NCI-H187 treated with DMSO at 0.1 percent for 48 hours (cell line): ENCODE measurements around the gene LAMP1.
"Not testable (repeated sequence)": the region's sequence is repeated elsewhere in the genome, so short reads cannot be mapped to it uniquely, and the experiment has no call there.

Source experiments
- DNase-seq: peaks from one replicate; lab custom pipeline; 2025; lab: John Stamatoyannopoulos, UW

LAMP1 gene

DNA sequence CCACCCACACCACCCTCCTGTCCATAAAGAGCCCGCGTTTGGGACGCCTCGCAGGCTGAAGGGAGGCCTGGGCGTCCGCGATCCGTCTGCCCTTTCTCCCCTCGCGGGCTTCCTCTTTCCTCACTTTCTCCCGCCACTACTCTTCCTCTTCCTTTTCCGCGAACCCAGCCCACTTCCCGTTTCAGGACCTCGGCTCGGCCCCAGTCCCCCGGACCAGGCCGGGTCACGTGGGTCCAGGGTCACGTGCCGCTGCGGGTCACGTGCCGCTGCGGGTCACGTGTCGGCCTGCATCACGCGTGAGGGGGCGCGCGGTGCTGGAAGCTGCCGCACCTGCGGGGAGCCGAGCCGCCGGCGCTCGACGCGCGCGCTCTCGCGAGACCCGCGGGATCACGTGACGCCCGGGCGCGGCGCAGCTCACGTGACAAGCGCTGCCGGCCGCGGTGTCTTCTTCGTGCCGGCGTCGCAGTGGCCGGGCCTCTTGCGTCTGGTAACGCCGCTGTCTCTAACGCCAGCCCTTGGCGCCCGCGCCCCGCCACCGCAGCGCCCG is at the start of gene LAMP1:
LAMP1 (plus strand) TSS at position 417 of the 547 bp plus-strand sequence. CDS start 196 bp downstream, outside the sequence.
- peak; percentile 48 for DNase-seq

GRCh38 chr13:113252516-113253095 is 44.4 kb upstream of the LAMP1 start:
- DNase-seq: no peak

DNA sequence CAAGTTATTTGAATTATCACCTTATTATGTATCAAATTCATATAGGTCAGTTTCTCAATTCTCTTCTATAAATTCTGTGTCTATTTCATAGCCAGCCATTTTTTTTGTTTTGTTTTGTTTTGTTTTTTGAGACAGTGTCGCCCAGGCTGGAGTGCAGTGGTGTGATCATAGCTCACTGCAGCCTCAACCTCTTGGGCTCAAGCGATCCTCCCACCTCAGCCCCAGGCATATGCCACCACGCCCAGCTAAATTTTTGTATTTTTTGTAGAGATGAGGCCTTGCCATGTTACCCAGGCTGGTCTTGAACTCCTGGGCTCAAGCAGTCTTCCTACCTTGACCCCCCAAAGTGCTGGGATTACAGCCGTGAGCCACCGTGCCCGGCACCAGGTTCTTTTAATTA is 39.1 kb upstream of the LAMP1 start:
- not testable (repeated sequence) for DNase-seq

GRCh38 chr13:113258321-113259054 is 38.6 kb upstream of the LAMP1 start:
- DNase-seq: no peak

GRCh38 chr13:113260996-113261395 is 36.0 kb upstream of the LAMP1 start:
- no peak for DNase-seq

DNA sequence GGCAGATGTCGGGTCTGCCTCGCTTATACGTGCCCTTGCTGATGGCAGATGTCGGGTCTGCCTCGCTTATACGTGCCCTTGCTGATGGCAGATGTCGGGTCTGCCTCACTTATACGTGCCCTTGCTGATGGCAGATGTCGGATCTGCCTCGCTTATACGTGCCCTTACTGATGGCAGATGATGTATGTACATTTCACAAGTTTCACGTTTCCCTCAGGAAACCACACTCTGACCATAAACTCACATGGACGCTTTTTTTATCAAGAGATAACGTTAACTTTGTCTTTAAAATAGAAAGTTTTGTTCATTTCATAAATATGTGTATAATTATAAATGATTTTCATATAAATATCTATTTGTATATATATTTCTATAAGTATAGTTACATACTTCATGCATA is 34.0 kb upstream of the LAMP1 start:
- not testable (repeated sequence) for DNase-seq

GRCh38 chr13:113267642-113268405 is 29.2 kb upstream of the LAMP1 start:
- no peak for DNase-seq

DNA sequence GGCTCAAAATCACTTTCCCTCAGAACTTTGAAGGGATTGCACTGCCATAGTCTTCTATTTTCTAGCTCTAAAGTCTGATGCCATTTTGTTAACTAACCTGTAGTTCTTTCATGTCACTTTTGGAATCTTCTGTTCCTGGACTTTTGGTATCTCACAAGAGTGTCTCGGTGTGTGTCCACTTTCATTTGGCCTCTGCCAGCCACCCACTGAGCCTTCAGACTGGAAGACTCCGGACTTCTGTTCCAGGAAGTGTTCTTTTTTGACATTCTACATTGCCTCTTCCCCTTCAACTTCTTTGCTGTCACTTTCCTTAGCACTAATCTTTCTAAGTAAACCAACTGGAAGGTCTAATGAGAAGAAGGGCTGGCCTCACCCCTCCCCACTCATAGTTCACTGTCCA is 25.0 kb upstream of the LAMP1 start:
- no peak for DNase-seq

DNA sequence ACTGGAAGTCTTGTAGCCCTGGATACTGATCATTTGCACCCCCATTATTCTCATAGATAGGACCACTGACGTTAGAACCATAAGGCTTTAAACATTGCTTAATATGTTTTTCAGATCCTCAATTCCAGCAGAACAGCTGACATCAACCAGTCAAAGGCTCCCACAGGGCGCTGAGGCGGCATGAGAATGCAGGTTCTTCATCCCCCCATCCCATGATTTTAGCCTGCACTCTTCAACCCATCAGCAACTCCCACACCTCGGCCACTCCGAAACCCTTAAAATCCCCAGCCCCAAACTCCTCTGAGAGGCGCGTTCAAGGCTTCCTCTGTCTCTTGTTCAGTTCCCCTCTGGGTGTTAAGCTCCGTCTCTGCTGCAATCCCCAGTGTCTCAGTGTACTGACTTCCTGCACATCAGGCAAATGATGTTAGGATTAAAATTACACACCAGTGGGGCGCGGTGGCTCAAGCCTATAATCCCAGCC is 24.3 kb upstream of the LAMP1 start:
- no peak for DNase-seq

DNA sequence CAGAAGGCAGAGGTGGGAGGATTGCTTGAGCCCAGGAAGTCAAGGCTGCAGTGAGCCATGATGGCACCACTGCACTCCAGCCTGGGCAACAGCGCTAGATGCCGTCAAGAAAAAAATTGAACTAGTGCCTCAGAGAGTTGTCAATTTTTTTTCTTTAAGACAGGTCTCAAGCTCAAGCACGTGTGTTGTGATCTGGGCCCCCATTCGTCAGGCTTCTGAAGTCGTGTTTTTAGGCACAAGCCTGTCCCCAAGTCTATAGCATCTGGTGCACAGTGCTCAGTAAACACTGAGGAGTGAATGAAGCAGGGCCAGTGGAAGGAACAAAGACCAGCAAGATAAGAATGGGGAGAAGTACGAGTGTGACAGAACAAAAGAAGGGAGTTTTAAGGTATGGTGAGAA is 23.7 kb upstream of the LAMP1 start:
- no peak for DNase-seq

- DNase-seq: no peak
Observed at GRCh38 chr13:113273851-113274590, 23.0 kb upstream of the LAMP1 start.

DNA sequence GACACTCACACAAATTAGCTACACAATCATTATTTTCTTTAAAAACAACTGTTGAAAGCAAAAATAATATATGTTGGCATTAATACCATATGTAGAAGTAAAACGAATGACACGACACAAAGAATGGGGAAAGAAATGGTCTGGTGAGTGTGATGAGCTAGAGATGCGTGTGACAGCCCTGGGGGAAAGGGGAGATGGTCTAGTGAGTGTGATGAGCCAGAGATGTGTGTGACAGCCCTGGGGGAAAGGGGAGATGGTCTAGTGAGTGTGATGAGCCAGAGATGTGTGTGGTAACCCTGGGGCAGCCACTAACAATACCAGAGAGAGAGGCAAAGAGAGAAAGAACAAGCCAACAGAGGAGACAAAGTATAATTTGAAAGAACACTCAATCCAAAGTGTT is 22.3 kb upstream of the LAMP1 start:
- no peak for DNase-seq

GRCh38 chr13:113275387-113275786 is 21.7 kb upstream of the LAMP1 start:
- no peak for DNase-seq

GRCh38 chr13:113280126-113280525 is 16.9 kb upstream of the LAMP1 start:
- no peak for DNase-seq

DNA sequence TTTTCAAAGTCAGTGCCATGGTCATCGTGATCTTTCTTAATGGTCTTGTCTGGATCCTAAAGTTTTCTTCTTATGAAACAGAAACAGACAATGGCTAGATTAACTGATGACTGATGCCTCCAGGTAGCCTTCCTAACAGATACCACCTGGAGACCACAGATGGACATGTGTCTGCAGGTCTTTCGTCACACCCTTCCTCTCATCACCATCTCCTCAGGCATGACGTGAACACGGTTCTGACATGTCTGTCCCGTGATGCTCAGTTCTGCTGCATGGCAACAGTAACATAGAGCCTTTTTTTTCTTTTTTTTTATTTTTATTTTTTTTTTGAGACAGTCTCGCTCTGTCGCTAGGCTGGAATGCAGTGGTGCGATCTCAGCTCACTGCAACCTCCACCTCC is 13.1 kb upstream of the LAMP1 start:
- DNase-seq: no peak

DNA sequence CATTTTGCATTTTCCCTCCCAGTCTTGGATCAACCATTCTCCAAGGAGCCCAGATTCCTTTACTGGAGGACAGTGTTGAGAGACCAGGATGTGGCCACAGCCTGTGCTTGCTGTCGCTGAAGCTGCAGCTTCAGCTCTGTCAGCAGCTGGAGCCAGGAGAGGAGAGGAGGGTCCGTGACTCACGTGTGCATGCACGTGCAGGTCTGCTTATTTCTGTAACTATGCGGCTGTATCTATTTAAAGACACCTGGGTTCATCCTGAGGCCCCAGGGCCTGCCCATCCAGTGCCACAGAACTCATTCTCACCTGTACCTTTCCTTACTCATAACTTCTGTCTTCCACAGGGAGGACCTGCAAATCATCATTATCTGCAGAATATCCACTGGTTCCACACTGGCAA is 8.2 kb upstream of the LAMP1 start:
- DNase-seq: no peak

DNA sequence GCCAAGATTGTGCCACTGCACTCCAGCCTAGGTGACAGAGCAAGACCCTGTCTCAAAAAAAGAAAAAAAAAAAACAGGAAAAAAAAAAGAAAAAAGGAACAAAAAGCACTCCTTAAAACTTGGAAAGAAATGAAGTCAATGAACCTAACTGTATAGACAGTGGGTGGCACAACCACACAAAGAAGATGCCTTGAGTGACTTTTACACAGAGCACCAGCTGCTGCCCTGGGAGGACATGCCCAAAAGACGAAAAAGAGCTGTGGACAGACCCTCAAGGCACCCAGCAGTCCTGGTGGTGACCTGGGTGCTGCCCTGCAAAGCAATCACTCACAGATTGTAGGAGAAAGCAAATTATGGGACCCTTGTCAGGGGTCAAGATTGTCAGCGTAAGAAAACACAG is 5.9 kb upstream of the LAMP1 start:
- no peak for DNase-seq

- DNase-seq: no peak
Observed at GRCh38 chr13:113292021-113292862, 4.8 kb upstream of the LAMP1 start.

- DNase-seq: no peak
Observed at GRCh38 chr13:113293686-113294085, 3.4 kb upstream of the LAMP1 start.

- no peak for DNase-seq
Observed at GRCh38 chr13:113295776-113296175, 1.3 kb upstream of the LAMP1 start.
